Liver (tissue), 3 donors: ENCODE data around the gene DZANK1.

Experiments used
- ATF3 ChIP-seq: IDR thresholded peaks from 2 replicates; pipeline ENCODE4 v1.6.1; 2016; ENCODE audit warnings: antibody characterized with exemption
- CTCF ChIP-seq: fragments of 150-350 bp; IDR thresholded peaks from 2 replicates; pipeline ENCODE4 v1.5.1; 2017; ENCODE audit warnings: improper control_type of control experiment, low read depth, low read length; ENCODE audit not compliant: missing input control
- FOXA2 ChIP-seq: IDR thresholded peaks from 2 replicates; pipeline ENCODE4 v1.6.1; 2016; ENCODE audit warnings: antibody characterized with exemption
- GABPA ChIP-seq, 2 donors: IDR thresholded peaks in 1 of 2; conservative IDR thresholded peaks in 1 of 2; 2 replicates each; pipeline ENCODE4 v1.6.1; 2016; ENCODE audit warnings: antibody characterized with exemption in 2 of 2, mild to moderate bottlenecking in 1 of 2, moderate library complexity in 1 of 2
- HNF4G ChIP-seq: IDR thresholded peaks from 2 replicates; pipeline ENCODE4 v1.6.1; 2016; ENCODE audit warnings: antibody characterized with exemption
- RAD21 ChIP-seq, 2 donors: IDR thresholded peaks; 2 replicates each; pipeline ENCODE4 v1.6.1; 2016; ENCODE audit warnings: antibody characterized with exemption in 2 of 2, mild to moderate bottlenecking in 2 of 2
- REST ChIP-seq: IDR thresholded peaks from 2 replicates; pipeline ENCODE4 v1.6.1; 2016; ENCODE audit warnings: antibody characterized with exemption, mild to moderate bottlenecking
- RXRA ChIP-seq, 2 donors: IDR thresholded peaks; 2 replicates each; pipeline ENCODE4 v1.6.1; 2017 to 2018; ENCODE audit warnings: antibody characterized with exemption in 2 of 2, mild to moderate bottlenecking in 1 of 2
- SP1 ChIP-seq: IDR thresholded peaks from 2 replicates; pipeline ENCODE4 v1.6.1; 2018; ENCODE audit warnings: antibody characterized with exemption, mild to moderate bottlenecking
- TAF1 ChIP-seq: conservative IDR thresholded peaks from 2 replicates; pipeline ENCODE4 v1.6.1; 2016; ENCODE audit warnings: antibody characterized with exemption, mild to moderate bottlenecking
- YY1 ChIP-seq: IDR thresholded peaks from 2 replicates; pipeline ENCODE4 v1.6.1; 2016; ENCODE audit warnings: antibody characterized with exemption, mild to moderate bottlenecking
- TF ChIP-seq, protein P1 (sequence below): IDR thresholded peaks from 2 replicates; pipeline ENCODE4 v1.6.1; 2016; ENCODE audit warnings: antibody characterized with exemption
- donor health status: healthy.
- donor health status: healthy.

DNA sequence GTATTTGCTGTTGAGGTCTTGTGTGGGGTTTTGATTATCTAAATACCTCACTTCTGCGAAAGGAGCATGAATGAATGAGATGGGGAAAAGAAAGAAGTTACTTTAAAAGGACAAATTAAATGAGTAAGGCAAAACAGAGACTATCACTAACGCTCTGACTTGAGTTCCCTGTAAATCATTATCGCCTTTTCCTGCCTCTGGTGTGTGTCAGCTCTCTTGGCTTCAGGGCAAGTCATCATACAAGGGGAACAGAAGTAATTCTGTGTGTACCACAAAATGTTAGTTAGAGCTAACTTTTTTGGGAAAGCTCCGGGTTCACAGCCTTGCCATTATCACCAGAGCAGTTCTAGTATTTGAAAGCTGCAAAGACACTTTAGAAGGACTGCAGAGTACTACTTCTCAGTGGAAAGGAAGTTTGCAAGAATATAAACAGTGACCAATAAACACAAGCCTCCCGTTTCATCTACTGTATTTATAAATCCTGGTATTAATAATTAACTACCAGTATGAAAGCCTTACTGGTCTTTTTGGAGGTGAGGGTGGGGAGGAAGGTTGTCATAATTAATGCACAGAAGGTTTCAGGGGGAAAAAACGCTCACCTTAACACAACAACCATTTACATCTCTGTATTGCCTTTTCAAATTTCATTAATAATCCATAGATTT, 1.2 kb downstream of the DZANK1 start:
- TF ChIP-seq CTCF (no peak), FOXA2 (no peak), TAF1 (no peak), YY1 (no peak), RAD21 (IDR thresholded peaks at IDR 0.05) (no peak), HNF4G (no peak), RXRA (IDR thresholded peaks at IDR 0.05) (no peak), GABPA (IDR thresholded peaks at IDR 0.05 in 1 of 2, conservative IDR thresholded peaks at IDR 0.05 in 1 of 2) (no peak), REST (no peak), SP1 (no peak), ATF3 (no peak)
- TF ChIP-seq, protein P1, sequence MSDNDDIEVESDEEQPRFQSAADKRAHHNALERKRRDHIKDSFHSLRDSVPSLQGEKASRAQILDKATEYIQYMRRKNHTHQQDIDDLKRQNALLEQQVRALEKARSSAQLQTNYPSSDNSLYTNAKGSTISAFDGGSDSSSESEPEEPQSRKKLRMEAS: no peak
